Chondrocyte (in vitro differentiated cells): ENCODE data around the gene SOX9. TPM values are rescaled to one million over a fixed set of nuclear protein-coding genes. Genes with fewer than 3 reads are reported as not detected.

Experiments
- DNase-seq: peaks from one replicate; pipeline ENCODE4 v3.0.0; 2021; ENCODE audit warnings: mixed read lengths, low spot score
- H3K27ac Mint-ChIP-seq: one replicate; pipeline ENCODE4 v1.8.0; 2021; ENCODE audit warnings: mild to moderate bottlenecking, moderate library complexity, mixed read lengths; ENCODE audit not compliant: unreplicated experiment
- H3K27me3 Mint-ChIP-seq: 2 replicates; pipeline ENCODE4 v1.8.0; 2021; ENCODE audit warnings: low read depth, mixed read lengths
- H3K36me3 Mint-ChIP-seq: 2 replicates; pipeline ENCODE4 v1.8.0; 2021; ENCODE audit warnings: low read depth, mixed read lengths
- H3K4me1 Mint-ChIP-seq: 2 replicates; pipeline ENCODE4 v1.8.0; 2021; ENCODE audit warnings: low read depth, mild to moderate bottlenecking, mixed read lengths
- H3K4me3 Mint-ChIP-seq: one replicate; pipeline ENCODE4 v1.8.0; 2021; ENCODE audit warnings: mild to moderate bottlenecking, moderate library complexity, mixed read lengths; ENCODE audit not compliant: unreplicated experiment
- H3K9me3 Mint-ChIP-seq: 2 replicates; pipeline ENCODE4 v1.8.0; 2021; ENCODE audit warnings: low read depth, mixed read lengths
- CTCF ChIP-seq: fragments of 200-600 bp; sonication (generic); IDR thresholded peaks from 2 replicates; pipeline ENCODE4 v1.5.0; 2021; ENCODE audit warnings: antibody characterized with exemption, mild to moderate bottlenecking, moderate library complexity
- long read RNA-seq: library from polyadenylated mRNA; stranded (forward); transcript quantifications from one replicate; pipeline ENCODE4 v2.0.0, GENCODE V29; 2021
- total RNA-seq: library from RNA; stranded (reverse); gene quantifications from 3 replicates; pipeline ENCODE4 v1.2.1, GENCODE V29; 2021

Gene SOX9
- total RNA-seq: 9.5 to 23.8 TPM (median 10.5 TPM) in 3 replicates
- long read RNA-seq, partial matches to known transcripts: 12 of 15 reads
- long read RNA-seq, other reads (novel, unspliced or antisense): 1 of 15 reads

- no peaks in the 10 kb centered on the region for H3K9me3 Mint-ChIP-seq
- H3K4me3 Mint-ChIP-seq: peak within 1 kb of the TSS; percentile 98
- peaks cover 11% of the 10 kb centered on the region for H3K36me3 Mint-ChIP-seq
- DNase-seq: no peak
- no peak for TF ChIP-seq CTCF
- peaks cover 20% of the 10 kb centered on the region for H3K27me3 Mint-ChIP-seq
- peaks cover 55% of the 10 kb centered on the region for H3K4me1 Mint-ChIP-seq
- H3K27ac Mint-ChIP-seq: peak within 1 kb of the TSS; percentile 83
Observed at GRCh38 chr17:72120642-72121163, at the start of gene SOX9. Gene SOX9 (plus strand): TSS chr17:72121020. CDS start chr17:72121392, 372 bp downstream.

GRCh38 chr17:72071330-72071729 is 49.5 kb upstream of the SOX9 start:
- H3K9me3 Mint-ChIP-seq: no peaks in the 10 kb centered on the region
- H3K36me3 Mint-ChIP-seq: no peaks in the 10 kb centered on the region
- H3K27ac Mint-ChIP-seq: no peak overlapping the region
- H3K4me3 Mint-ChIP-seq: no peak overlapping the region
- H3K27me3 Mint-ChIP-seq: peaks cover 2% of the 10 kb centered on the region
- DNase-seq: no peak
- TF ChIP-seq CTCF: no peak
- no peaks in the 10 kb centered on the region for H3K4me1 Mint-ChIP-seq

- Mint-ChIP-seq H3K27me3 (peaks cover 6% of the 10 kb centered on the region), H3K27ac (no peak overlapping the region), H3K9me3 (no peaks in the 10 kb centered on the region), H3K4me1 (peaks cover 7% of the 10 kb centered on the region), H3K4me3 (no peak overlapping the region), H3K36me3 (peaks cover 2% of the 10 kb centered on the region)
- DNase-seq: no peak
- TF ChIP-seq CTCF: no peak
Observed at GRCh38 chr17:72075995-72076677, 44.7 kb upstream of the SOX9 start.

GRCh38 chr17:72076678-72077030 is 44.2 kb upstream of the SOX9 start:
- DNase-seq: no peak
- Mint-ChIP-seq H3K27me3 (peaks cover 6% of the 10 kb centered on the region), H3K4me3 (no peak overlapping the region), H3K9me3 (no peaks in the 10 kb centered on the region), H3K4me1 (peaks cover 7% of the 10 kb centered on the region), H3K36me3 (peaks cover 2% of the 10 kb centered on the region), H3K27ac (no peak overlapping the region)
- no peak for TF ChIP-seq CTCF

GRCh38 chr17:72077326-72077960 is 43.4 kb upstream of the SOX9 start:
- no peak overlapping the region for H3K27ac Mint-ChIP-seq
- no peak for DNase-seq

More at GRCh38 chr17:72077326-72077960, 43.4 kb upstream of the SOX9 start:
- peaks cover 6% of the 10 kb centered on the region for H3K27me3 Mint-ChIP-seq
- peak; percentile 30 for TF ChIP-seq CTCF
- H3K36me3 Mint-ChIP-seq: peaks cover 2% of the 10 kb centered on the region
- H3K9me3 Mint-ChIP-seq: no peaks in the 10 kb centered on the region
- H3K4me1 Mint-ChIP-seq: peaks cover 7% of the 10 kb centered on the region
- H3K4me3 Mint-ChIP-seq: no peak overlapping the region
